ENCODE measurements around the gene YIPF5. TPM values are rescaled to one million over a fixed set of nuclear protein-coding genes. Genes with fewer than 3 reads are reported as not detected.

Gene YIPF5
- total and polyA plus RNA-seq, 4 donors, result 10.6 to 51.9 (median 34.1) TPM

DNA sequence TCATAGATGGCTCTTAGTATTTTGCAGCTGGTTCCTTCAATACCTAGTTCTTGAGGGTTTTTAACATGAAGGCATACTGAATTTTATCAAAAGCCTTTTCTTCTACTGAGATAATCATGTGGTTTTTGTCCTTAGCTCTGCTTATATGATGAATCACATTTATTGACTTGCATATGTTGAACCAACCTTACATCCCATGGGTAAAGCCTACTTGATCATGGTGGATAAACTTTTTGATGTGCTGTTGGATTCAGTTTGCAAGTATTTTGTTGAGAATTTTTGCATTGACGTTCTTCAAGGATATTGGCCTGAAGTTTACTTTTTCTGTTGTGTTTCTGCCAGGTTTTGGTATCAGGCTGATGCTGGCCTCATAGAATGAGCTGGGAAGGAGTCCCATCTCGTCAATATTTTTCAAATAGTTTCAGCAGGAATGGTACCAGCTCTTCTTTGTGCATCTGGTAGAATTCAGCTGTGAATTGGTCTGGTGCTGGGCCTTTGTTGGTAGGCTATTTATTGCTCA, 49.7 kb downstream of the YIPF5 start:
- Histone ChIP-seq H3K4me3 (no peak overlapping the region), H3K9me3 (ENCODE audit: control insufficient read depth in 4 of 4, insufficient read depth in 3 of 4, low read length in 3 of 4) (peaks cover 0 to 3% (median under 1%) of the 10 kb centered on the region in 4 donors), H3K4me1 (ENCODE audit: control insufficient read depth in 5 of 5, insufficient read depth in 5 of 5, low read length in 5 of 5) (peaks cover 0 to 13% (median 0%) of the 10 kb centered on the region in 5 donors), H3K9ac (ENCODE audit: insufficient read depth in 1 of 2, low read length in 2 of 2) (no peak overlapping the region), H3K36me3 (ENCODE audit: control insufficient read depth in 4 of 4, insufficient read depth in 4 of 4, low read length in 4 of 4) (no peaks in the 10 kb centered on the region), H3K27me3 (ENCODE audit: control insufficient read depth in 3 of 3, insufficient read depth in 3 of 3, low read length in 2 of 3) (no peaks in the 10 kb centered on the region), H3K27ac (ENCODE audit: low read depth in 1 of 2, low read length in 1 of 2) (no peak overlapping the region)
- no peak for DNase-seq
- no peak for ATAC-seq (ENCODE audit: insufficient read depth, low FRiP score)
- 78 to 80% methylated on average over 2 of the region's 2 CpGs for WGBS, 2 donors
- TF ChIP-seq, protein P1, sequence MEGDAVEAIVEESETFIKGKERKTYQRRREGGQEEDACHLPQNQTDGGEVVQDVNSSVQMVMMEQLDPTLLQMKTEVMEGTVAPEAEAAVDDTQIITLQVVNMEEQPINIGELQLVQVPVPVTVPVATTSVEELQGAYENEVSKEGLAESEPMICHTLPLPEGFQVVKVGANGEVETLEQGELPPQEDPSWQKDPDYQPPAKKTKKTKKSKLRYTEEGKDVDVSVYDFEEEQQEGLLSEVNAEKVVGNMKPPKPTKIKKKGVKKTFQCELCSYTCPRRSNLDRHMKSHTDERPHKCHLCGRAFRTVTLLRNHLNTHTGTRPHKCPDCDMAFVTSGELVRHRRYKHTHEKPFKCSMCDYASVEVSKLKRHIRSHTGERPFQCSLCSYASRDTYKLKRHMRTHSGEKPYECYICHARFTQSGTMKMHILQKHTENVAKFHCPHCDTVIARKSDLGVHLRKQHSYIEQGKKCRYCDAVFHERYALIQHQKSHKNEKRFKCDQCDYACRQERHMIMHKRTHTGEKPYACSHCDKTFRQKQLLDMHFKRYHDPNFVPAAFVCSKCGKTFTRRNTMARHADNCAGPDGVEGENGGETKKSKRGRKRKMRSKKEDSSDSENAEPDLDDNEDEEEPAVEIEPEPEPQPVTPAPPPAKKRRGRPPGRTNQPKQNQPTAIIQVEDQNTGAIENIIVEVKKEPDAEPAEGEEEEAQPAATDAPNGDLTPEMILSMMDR (IDR thresholded peaks at IDR 0.05; ENCODE audit: control extremely low read depth, extremely low read depth), result no peak

DNA sequence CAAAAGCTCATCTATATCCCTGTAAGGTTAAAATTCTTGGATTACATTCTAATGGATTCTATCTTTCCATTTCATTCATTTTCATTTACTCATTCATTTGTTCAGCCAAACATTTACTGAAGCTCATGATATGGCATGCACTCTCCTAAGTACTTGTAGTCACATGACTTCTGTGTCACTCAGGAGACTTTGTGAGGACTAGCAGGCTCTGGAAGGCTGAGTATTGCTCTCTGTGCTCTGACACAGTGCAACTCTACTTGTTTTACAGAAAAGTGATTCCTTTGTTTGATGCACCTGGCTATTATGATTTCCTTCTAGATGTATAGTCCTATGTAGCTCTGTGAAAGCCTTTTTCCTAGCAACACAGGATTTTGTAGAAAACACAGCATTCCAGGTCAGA, 53.0 kb downstream of the YIPF5 start:
- ATAC-seq (ENCODE audit: insufficient read depth, low FRiP score), result no peak
- TF ChIP-seq, protein P1 (IDR thresholded peaks at IDR 0.05; ENCODE audit: control extremely low read depth, extremely low read depth), result no peak
- Histone ChIP-seq H3K9ac (ENCODE audit: insufficient read depth in 1 of 2, low read length in 2 of 2) (no peak overlapping the region), H3K27me3 (ENCODE audit: control insufficient read depth in 3 of 3, insufficient read depth in 3 of 3, low read length in 2 of 3) (no peaks in the 10 kb centered on the region), H3K27ac (ENCODE audit: low read depth in 1 of 2, low read length in 1 of 2) (no peak overlapping the region), H3K9me3 (ENCODE audit: control insufficient read depth in 4 of 4, insufficient read depth in 3 of 4, low read length in 3 of 4) (peaks cover 0 to 3% (median under 1%) of the 10 kb centered on the region in 4 donors), H3K4me3 (no peak overlapping the region), H3K4me1 (ENCODE audit: control insufficient read depth in 5 of 5, insufficient read depth in 5 of 5, low read length in 5 of 5) (peaks cover 0 to 2% (median 0%) of the 10 kb centered on the region in 5 donors), H3K36me3 (ENCODE audit: control insufficient read depth in 4 of 4, insufficient read depth in 4 of 4, low read length in 4 of 4) (no peaks in the 10 kb centered on the region)
- DNase-seq, result no peak

DNA sequence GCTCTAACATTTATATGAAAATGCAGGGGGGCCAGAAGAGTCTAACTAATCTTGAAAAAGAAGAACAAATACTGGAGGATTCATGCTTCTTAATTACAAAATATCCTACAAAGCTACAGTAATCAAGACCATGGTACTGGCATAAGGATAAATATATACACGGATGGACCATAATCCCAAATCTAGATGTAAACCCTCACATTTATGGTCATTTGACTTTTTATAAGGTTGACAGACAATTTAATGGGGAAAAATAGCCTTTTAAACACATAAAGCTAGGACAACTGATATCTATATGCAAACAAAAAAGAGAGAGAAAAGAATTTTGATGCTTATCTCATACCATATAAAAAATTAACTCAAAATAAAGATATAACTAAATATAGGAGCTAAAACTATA, 55.9 kb downstream of the YIPF5 start:
- ATAC-seq (ENCODE audit: insufficient read depth, low FRiP score) (no peak), DNase-seq (no peak)
- Histone ChIP-seq H3K9ac (ENCODE audit: insufficient read depth in 1 of 2, low read length in 2 of 2) (no peak overlapping the region), H3K27ac (ENCODE audit: low read depth in 1 of 2, low read length in 1 of 2) (no peak overlapping the region), H3K4me1 (ENCODE audit: control insufficient read depth in 5 of 5, insufficient read depth in 5 of 5, low read length in 5 of 5) (peaks cover 0 to 2% (median 0%) of the 10 kb centered on the region in 5 donors), H3K4me3 (no peak overlapping the region), H3K9me3 (ENCODE audit: control insufficient read depth in 4 of 4, insufficient read depth in 3 of 4, low read length in 3 of 4) (peaks cover 0 to 2% (median under 1%) of the 10 kb centered on the region in 4 donors), H3K36me3 (ENCODE audit: control insufficient read depth in 4 of 4, insufficient read depth in 4 of 4, low read length in 4 of 4) (no peaks in the 10 kb centered on the region), H3K27me3 (ENCODE audit: control insufficient read depth in 3 of 3, insufficient read depth in 3 of 3, low read length in 2 of 3) (no peaks in the 10 kb centered on the region)
- TF ChIP-seq, protein P1 (IDR thresholded peaks at IDR 0.05; ENCODE audit: control extremely low read depth, extremely low read depth), result no peak
- 0 to 87% methylated on average over 1 of the region's 1 CpG for WGBS, 2 donors

Small RNA genes within 50 kb of the gene (small RNA-seq; reads per million reads assigned to genes)
- gene RN7SL87P (ENCODE audit: low replicate concordance), result not detected

Other genes with a start within 250 kb of the YIPF5 start
- gene KCTD16, start 214 bp upstream of the YIPF5 start, total RNA-seq, result under 1 TPM; 0.46 to 0.63 TPM
- under 1 TPM; 0.07 to 0.08 TPM for gene KCTD16, start 214 bp upstream of the YIPF5 start, polyA plus RNA-seq